Measurements from ENCODE around the gene PCSK5.

DNA sequence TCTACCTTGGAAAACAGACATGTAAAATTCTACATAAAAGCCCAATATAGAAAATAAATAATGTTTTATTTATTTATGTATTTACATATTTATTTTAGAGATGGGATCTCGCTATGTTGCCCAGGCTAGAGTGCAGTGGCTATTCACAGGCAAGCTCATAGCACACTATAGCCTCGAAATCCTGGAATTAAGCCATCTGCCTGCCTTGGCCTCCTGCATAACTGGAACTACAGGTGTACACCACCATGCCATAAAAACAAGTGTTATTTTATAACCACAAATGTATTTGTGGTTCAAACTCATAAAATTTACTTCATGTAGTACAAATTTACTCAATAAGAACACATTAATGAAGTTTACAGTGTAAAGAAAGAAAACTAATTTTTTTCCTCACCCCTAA lies 510.7 kb downstream of the PCSK5 start:
- no peak for TF ChIP-seq CTCF (IDR thresholded peaks at IDR 0.05; ENCODE audit: poor library complexity, severe bottlenecking)
- TF ChIP-seq POLR2AphosphoS5 (IDR thresholded peaks at IDR 0.05): no peak
- TF ChIP-seq EZH2 (IDR thresholded peaks at IDR 0.05; ENCODE audit: borderline replicate concordance, insufficient read depth, low read length, poor library complexity, severe bottlenecking): no peak
- no peak for TF ChIP-seq TAF1 (IDR thresholded peaks at IDR 0.05; ENCODE audit: low read depth)
- no peak for TF ChIP-seq RAD21 (conservative IDR thresholded peaks at IDR 0.05)
- TF ChIP-seq, protein P1, sequence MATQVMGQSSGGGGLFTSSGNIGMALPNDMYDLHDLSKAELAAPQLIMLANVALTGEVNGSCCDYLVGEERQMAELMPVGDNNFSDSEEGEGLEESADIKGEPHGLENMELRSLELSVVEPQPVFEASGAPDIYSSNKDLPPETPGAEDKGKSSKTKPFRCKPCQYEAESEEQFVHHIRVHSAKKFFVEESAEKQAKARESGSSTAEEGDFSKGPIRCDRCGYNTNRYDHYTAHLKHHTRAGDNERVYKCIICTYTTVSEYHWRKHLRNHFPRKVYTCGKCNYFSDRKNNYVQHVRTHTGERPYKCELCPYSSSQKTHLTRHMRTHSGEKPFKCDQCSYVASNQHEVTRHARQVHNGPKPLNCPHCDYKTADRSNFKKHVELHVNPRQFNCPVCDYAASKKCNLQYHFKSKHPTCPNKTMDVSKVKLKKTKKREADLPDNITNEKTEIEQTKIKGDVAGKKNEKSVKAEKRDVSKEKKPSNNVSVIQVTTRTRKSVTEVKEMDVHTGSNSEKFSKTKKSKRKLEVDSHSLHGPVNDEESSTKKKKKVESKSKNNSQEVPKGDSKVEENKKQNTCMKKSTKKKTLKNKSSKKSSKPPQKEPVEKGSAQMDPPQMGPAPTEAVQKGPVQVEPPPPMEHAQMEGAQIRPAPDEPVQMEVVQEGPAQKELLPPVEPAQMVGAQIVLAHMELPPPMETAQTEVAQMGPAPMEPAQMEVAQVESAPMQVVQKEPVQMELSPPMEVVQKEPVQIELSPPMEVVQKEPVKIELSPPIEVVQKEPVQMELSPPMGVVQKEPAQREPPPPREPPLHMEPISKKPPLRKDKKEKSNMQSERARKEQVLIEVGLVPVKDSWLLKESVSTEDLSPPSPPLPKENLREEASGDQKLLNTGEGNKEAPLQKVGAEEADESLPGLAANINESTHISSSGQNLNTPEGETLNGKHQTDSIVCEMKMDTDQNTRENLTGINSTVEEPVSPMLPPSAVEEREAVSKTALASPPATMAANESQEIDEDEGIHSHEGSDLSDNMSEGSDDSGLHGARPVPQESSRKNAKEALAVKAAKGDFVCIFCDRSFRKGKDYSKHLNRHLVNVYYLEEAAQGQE (IDR thresholded peaks at IDR 0.05; ENCODE audit: borderline replicate concordance): no peak
- no peak for TF ChIP-seq SMC3 (conservative IDR thresholded peaks at IDR 0.05; ENCODE audit: poor library complexity)
- no peak for TF ChIP-seq EP300 (conservative IDR thresholded peaks at IDR 0.05; ENCODE audit: poor library complexity, severe bottlenecking)
- TF ChIP-seq MXI1 (conservative IDR thresholded peaks at IDR 0.05; ENCODE audit: poor library complexity, severe bottlenecking): no peak

All from neural cell (in vitro differentiated cells).